ENCODE data around the gene TUBGCP2. TPM values are rescaled to one million over a fixed set of nuclear protein-coding genes. Genes with fewer than 3 reads are reported as not detected.

Gene TUBGCP2
- total RNA-seq, 4 donors from 2014 or later = 44.5 to 107 (median 57.1) TPM

- no peak for DNase-seq (ENCODE audit: low spot score in 2 of 2)
- no peaks in the 10 kb centered on the region for H3K9me3 ChIP-seq
- no peak for TF ChIP-seq POLR2AphosphoS5 (IDR thresholded peaks at IDR 0.05)
- no peak for TF ChIP-seq POLR2A (IDR thresholded peaks at IDR 0.05)
- TF ChIP-seq CTCF (IDR thresholded peaks at IDR 0.05) = no peak
- H3K4me3 ChIP-seq = no peak overlapping the region
- H3K27ac ChIP-seq = no peak overlapping the region
- H3K27me3 ChIP-seq = peaks cover 30% of the 10 kb centered on the region
- peaks cover 14% of the 10 kb centered on the region for H3K4me1 ChIP-seq
- 63% methylated on average over 3 of the region's 13 CpGs for WGBS
- no peaks in the 10 kb centered on the region for H3K36me3 ChIP-seq
Observed at GRCh38 chr10:133350950-133351329, 42.3 kb upstream of the TUBGCP2 start.

GRCh38 chr10:133350283-133350949 lies 41.7 kb upstream of the TUBGCP2 start:
- H3K9me3 ChIP-seq = no peaks in the 10 kb centered on the region
- peak in 1 of 2 donors; percentile 56 for DNase-seq (ENCODE audit: low spot score in 2 of 2)
- no peak overlapping the region for H3K4me3 ChIP-seq
- H3K4me1 ChIP-seq = peaks cover 13% of the 10 kb centered on the region
- TF ChIP-seq POLR2AphosphoS5 (IDR thresholded peaks at IDR 0.05) = no peak
- TF ChIP-seq POLR2A (IDR thresholded peaks at IDR 0.05) = no peak
- no peak for TF ChIP-seq EP300 (IDR thresholded peaks at IDR 0.05)
- TF ChIP-seq CTCF (IDR thresholded peaks at IDR 0.05) = no peak
- no peaks in the 10 kb centered on the region for H3K36me3 ChIP-seq
- WGBS = 83% methylated on average over 1 of the region's 12 CpGs
- peaks cover 30% of the 10 kb centered on the region for H3K27me3 ChIP-seq
- no peak overlapping the region for H3K27ac ChIP-seq

- H3K4me3 ChIP-seq = no peak overlapping the region
Observed at GRCh38 chr10:133349577-133350011, 40.9 kb upstream of the TUBGCP2 start.

GRCh38 chr10:133349160-133349568 lies 40.5 kb upstream of the TUBGCP2 start:
- Histone ChIP-seq H3K4me1 (peaks cover 13% of the 10 kb centered on the region), H3K27ac (no peak overlapping the region), H3K9me3 (no peaks in the 10 kb centered on the region), H3K27me3 (peaks cover 30% of the 10 kb centered on the region), H3K4me3 (no peak overlapping the region), H3K36me3 (no peaks in the 10 kb centered on the region)
- DNase-seq (ENCODE audit: low spot score in 2 of 2) = no peak
- TF ChIP-seq CTCF (IDR thresholded peaks at IDR 0.05) (no peak), POLR2A (IDR thresholded peaks at IDR 0.05) (no peak), POLR2AphosphoS5 (IDR thresholded peaks at IDR 0.05) (no peak), EP300 (IDR thresholded peaks at IDR 0.05) (no peak)
- WGBS = 66% methylated on average over 8 of the region's 8 CpGs

More at GRCh38 chr10:133349577-133350011, 40.9 kb upstream of the TUBGCP2 start:
- peak in 1 of 2 donors; percentile 49 for DNase-seq (ENCODE audit: low spot score in 2 of 2)
- Histone ChIP-seq H3K9me3 (no peaks in the 10 kb centered on the region), H3K27ac (no peak overlapping the region), H3K4me1 (peaks cover 13% of the 10 kb centered on the region), H3K36me3 (no peaks in the 10 kb centered on the region), H3K27me3 (peaks cover 30% of the 10 kb centered on the region)
- no peak for TF ChIP-seq CTCF (IDR thresholded peaks at IDR 0.05)
- WGBS = 44% methylated on average over 5 of the region's 9 CpGs

- H3K4me3 ChIP-seq = no peak overlapping the region
- H3K27me3 ChIP-seq = peaks cover 37% of the 10 kb centered on the region
- H3K4me1 ChIP-seq = peaks cover 7% of the 10 kb centered on the region
- 35% methylated on average over 8 of the region's 16 CpGs for WGBS
- no peak overlapping the region for H3K27ac ChIP-seq
- peak in 1 of 2 donors; percentile 56 for DNase-seq (ENCODE audit: low spot score in 2 of 2)
- TF ChIP-seq EP300 (IDR thresholded peaks at IDR 0.05) (no peak), POLR2A (IDR thresholded peaks at IDR 0.05) (no peak), CTCF (IDR thresholded peaks at IDR 0.05) (no peak), POLR2AphosphoS5 (IDR thresholded peaks at IDR 0.05) (no peak)
- H3K36me3 ChIP-seq = no peaks in the 10 kb centered on the region
- no peaks in the 10 kb centered on the region for H3K9me3 ChIP-seq
Observed at GRCh38 chr10:133347710-133348517, 39.2 kb upstream of the TUBGCP2 start.

All from suprapubic skin (tissue), 4 donors.